ENCODE data around the gene GPR6. TPM values are rescaled to one million over a fixed set of nuclear protein-coding genes. Genes with fewer than 3 reads are reported as not detected.

GPR6 gene, protein sequence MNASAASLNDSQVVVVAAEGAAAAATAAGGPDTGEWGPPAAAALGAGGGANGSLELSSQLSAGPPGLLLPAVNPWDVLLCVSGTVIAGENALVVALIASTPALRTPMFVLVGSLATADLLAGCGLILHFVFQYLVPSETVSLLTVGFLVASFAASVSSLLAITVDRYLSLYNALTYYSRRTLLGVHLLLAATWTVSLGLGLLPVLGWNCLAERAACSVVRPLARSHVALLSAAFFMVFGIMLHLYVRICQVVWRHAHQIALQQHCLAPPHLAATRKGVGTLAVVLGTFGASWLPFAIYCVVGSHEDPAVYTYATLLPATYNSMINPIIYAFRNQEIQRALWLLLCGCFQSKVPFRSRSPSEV
- total RNA-seq, result not detected

DNA sequence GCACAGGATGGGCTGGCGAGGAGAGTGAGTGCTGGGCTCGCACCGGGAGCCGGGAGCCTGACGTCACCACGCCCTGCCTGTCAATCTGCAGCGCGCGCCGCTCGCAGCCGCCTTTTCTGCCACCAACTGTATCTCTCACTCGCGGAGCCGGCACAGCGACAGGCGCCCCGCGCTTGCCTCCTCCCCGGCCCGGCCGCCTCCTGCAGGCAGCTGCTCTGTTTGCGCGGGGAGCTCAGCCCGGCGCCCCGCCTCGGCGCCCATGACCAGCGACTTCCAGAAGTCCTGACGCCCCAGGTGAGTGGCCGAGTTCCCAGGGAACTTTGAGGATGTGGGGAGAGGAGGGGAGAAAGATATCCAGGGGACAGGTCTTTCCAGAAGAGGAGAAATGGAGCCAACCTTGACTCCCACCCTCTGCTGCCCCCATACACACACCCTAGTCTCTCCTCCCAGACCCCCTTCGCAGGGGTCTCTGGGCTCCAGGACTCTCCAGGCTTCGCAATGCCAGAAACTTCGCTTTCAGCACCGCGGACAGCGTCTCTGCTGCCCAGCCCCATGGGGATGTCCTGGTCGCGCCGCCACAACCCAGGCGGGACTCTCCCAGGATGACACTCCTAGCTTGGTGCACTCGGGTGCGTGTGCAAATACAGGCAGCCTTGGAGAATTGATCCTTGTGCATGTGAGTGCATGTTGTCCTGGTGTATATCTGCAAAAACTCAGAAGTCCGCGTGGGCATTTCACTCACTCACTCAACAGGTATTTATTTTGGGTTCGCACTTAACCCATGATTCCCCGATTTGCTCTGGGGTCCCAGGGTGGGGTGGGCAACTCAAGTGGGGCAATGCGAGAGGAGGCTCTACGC is at the start of gene GPR6:
TSS of gene GPR6 (plus strand) at position 138 of the 859 bp plus-strand sequence. CDS start 802 bp downstream, outside the sequence.
- DNase-seq (ENCODE audit: low spot score), result no peak
- Histone ChIP-seq H3K27me3 (peaks cover 10 to 15% of the 10 kb centered on the region in 2 donors), H3K4me3 (no peak within 1 kb of the TSS)

DNA sequence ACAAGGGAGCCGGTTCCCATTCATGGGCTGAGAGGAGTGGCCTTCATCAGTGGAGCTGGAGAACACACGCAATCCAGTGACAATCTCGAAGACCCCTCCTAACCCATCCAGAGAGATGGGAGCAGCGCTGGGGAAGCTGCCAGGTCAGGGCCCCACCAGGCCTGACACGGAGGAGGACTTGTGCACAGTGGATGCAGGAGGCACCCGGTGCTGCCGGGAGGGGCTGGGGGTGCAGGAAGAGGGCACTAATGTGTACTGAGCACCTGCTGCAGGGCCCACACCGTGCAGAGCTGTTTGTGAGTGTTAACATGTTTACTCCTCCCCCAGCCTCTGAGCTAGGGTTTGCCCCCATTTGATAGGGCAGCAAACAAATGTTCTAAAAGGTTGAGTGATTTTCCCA is 43.8 kb upstream of the GPR6 start:
- no peak overlapping the region for H3K4me3 ChIP-seq
- no peak overlapping the region for H3K27ac ChIP-seq
- H3K27me3 ChIP-seq, result no peaks in the 10 kb centered on the region
- no peak for DNase-seq (ENCODE audit: low spot score)
- no peaks in the 10 kb centered on the region for H3K4me1 ChIP-seq
- no peaks in the 10 kb centered on the region for H3K9me3 ChIP-seq
- TF ChIP-seq, protein P1, sequence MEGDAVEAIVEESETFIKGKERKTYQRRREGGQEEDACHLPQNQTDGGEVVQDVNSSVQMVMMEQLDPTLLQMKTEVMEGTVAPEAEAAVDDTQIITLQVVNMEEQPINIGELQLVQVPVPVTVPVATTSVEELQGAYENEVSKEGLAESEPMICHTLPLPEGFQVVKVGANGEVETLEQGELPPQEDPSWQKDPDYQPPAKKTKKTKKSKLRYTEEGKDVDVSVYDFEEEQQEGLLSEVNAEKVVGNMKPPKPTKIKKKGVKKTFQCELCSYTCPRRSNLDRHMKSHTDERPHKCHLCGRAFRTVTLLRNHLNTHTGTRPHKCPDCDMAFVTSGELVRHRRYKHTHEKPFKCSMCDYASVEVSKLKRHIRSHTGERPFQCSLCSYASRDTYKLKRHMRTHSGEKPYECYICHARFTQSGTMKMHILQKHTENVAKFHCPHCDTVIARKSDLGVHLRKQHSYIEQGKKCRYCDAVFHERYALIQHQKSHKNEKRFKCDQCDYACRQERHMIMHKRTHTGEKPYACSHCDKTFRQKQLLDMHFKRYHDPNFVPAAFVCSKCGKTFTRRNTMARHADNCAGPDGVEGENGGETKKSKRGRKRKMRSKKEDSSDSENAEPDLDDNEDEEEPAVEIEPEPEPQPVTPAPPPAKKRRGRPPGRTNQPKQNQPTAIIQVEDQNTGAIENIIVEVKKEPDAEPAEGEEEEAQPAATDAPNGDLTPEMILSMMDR (IDR thresholded peaks at IDR 0.05), result no peak
- H3K36me3 ChIP-seq, result no peaks in the 10 kb centered on the region

More for the DNA sequence above, at the start of gene GPR6:
- no peaks in the 10 kb centered on the region for H3K9me3 ChIP-seq
- H3K27ac ChIP-seq, result no peak within 1 kb of the TSS
- TF ChIP-seq, protein P1 (IDR thresholded peaks at IDR 0.05), result no peak
- H3K36me3 ChIP-seq, result no peaks in the 10 kb centered on the region
- peaks cover 0 to 11% of the 10 kb centered on the region in 2 donors for H3K4me1 ChIP-seq

DNA sequence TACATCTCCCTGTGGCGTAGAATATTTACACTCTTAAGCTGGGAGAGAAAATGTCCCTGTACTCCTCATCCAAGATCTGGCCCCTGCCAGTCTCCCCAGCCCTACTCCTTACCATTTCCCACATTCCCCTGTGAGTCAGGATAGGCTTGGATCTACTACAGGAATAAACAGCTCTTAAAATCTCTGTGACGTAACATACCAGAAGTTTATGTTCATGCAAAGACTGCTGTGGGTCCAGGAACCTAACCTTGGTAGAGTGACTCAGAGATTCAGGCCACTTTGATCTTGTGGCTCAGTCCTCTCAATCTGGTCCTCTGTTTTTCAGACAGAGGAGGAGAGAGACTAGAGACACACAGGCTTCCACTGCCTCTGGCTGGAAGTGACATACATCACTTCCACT is 38.5 kb upstream of the GPR6 start:
- Histone ChIP-seq H3K27me3 (no peaks in the 10 kb centered on the region), H3K36me3 (no peaks in the 10 kb centered on the region), H3K9me3 (no peaks in the 10 kb centered on the region), H3K4me1 (no peaks in the 10 kb centered on the region), H3K27ac (no peak overlapping the region), H3K4me3 (no peak overlapping the region)
- TF ChIP-seq, protein P1 (IDR thresholded peaks at IDR 0.05), result no peak
- DNase-seq (ENCODE audit: low spot score), result no peak

DNA sequence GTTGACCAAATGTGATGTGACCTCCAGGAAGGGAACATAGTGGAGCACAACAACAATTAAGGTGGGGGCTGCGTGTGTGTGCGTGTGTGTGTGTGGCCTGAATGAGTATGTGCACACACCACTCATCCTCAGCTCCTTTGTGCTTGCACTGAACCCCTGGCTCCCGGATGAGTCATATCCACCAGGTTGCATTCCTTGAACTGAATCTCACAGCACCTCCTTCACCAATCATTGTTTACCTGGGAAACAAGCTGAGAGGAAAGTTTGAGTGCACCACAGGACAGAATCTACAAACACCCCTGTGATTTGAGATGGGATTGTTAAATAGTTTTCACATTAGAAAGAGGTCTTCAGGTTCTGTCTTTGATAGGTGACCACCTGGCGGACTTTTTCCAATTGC is 33.7 kb upstream of the GPR6 start:
- TF ChIP-seq, protein P1 (IDR thresholded peaks at IDR 0.05), result no peak
- Histone ChIP-seq H3K4me3 (no peak overlapping the region), H3K27ac (no peak overlapping the region), H3K4me1 (no peaks in the 10 kb centered on the region), H3K27me3 (no peaks in the 10 kb centered on the region), H3K36me3 (no peaks in the 10 kb centered on the region), H3K9me3 (no peaks in the 10 kb centered on the region)
- DNase-seq (ENCODE audit: low spot score), result no peak

DNA sequence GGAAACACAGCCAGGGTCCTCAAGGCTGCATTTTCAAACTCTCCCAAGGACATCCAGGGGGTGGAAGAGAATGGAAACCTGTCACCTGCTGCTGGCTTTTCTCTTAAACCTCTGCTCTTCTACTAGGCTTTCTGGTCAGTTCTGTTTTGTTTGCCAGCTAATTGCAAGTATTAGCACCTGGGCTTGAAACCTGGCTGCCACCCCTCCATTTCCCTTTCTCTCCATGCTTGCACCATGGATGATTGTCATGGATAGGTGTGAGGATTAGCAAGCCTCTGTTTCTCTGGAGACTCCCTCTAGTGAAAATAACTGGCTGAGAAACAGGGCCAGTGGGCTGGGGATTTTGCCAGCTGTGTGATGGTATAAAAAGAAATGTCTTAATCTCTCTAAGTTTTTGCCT is 33.0 kb upstream of the GPR6 start:
- no peaks in the 10 kb centered on the region for H3K36me3 ChIP-seq
- TF ChIP-seq, protein P1 (IDR thresholded peaks at IDR 0.05), result no peak
- H3K4me1 ChIP-seq, result no peaks in the 10 kb centered on the region
- DNase-seq (ENCODE audit: low spot score), result no peak
- no peaks in the 10 kb centered on the region for H3K27me3 ChIP-seq
- no peak overlapping the region for H3K27ac ChIP-seq
- H3K4me3 ChIP-seq, result no peak overlapping the region
- no peaks in the 10 kb centered on the region for H3K9me3 ChIP-seq
